HG03432 (cell line): ENCODE data around the gene PRM3.

Source experiments
- ATAC-seq: cut with Tn5 transposase; IDR thresholded peaks from one replicate; pipeline ENCODE4 v1.9.1; 2021; ENCODE audit warnings: mild to moderate bottlenecking, moderate library complexity; ENCODE audit not compliant: unreplicated experiment

Gene PRM3

GRCh38 chr16:11283820-11284248 is 10.4 kb upstream of the PRM3 start:
- no peak for ATAC-seq

DNA sequence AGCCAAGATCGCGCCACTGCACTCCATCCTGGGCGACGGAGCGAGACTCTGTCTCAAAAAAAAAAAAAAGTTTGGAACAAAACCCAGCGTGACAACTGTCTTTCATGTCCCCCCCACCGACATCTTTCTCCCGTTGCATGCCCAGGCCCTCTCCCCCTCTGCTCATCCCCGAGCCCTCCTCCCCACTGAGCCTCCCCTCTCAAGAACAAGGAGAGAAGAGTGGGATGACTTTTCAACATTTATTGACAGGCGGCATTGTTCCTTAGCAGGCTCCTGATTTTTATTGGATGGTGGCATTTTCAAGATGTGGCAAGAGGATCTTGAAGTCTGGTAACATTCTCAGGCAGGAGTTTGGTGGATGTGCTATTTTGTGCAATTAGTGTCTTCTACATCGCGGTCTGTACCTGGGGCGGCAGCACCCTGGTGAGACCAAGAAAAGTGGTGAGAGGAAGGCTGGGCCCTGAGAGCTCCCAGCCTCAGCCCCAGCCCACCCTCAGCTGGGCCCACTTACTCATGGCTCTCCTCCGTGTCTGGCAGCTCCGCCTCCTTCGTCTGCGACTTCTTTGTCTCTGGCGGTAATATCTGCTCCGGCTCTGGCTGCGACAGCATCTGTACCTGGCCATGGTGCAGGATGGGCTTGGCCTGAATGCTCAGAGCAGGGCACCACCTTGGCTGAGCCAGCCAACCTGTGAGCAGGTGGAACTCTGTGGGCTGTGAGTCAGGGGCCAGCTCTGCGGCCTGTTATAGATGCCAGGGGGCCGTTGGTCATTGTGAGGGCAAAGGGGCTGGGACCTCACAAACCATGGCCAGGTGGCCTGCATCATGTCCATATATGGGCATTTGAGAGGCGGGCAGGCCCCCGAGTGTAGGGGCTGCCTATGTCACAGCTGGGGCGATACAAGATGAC is 7.4 kb upstream of the PRM3 start, which contains the start of gene PRM1:
Gene PRM1, minus strand, starts transcription at position 715 of the 907 bp plus-strand sequence. Its CDS starts 92 bp downstream, at position 623.
- no peak for ATAC-seq

DNA sequence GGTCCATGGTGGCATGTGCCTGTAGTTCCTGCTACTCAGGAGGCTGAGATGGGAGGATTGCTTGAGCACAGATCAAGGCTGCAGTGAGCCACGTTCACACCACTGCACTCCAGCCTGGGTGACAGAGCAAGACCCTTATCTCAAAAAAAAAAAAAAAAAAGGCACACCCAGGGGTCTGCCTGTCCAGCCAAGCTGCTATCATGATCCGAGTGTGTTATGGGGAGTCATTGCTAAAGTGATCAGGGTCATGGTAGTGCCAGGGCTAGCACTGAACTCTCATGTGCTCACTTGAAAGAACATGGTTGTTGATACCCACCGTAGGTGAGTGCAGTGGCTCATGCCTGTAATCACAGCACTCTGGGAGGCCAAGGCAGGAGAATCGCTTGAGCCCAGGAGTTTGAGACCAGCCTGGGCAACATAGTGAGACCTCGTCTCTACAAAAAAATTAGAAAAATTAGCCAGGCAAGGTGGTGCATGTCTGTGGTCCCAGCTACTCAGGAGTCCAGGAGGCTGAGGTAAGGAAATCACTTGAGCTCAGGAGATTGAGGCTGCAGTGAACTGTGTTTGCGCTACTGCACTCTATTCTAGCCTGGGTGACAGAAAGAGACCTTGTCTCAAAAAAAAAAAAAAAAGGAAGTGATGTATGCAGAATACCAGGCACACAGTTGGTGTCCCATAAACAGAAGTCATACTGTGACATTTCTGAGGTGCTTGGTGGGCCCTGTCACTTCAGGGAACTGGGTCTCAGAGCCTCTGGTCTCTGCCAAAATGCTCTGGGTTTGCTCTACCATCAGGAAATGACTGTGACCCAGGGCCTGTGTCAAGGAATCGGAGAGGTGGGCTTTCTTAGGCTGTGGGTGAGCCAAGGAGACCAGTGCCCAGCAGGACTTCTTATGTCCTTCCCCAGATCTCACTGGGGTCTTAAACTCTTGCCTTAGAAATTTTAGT is 5.5 kb upstream of the PRM3 start:
- ATAC-seq, result no peak

DNA sequence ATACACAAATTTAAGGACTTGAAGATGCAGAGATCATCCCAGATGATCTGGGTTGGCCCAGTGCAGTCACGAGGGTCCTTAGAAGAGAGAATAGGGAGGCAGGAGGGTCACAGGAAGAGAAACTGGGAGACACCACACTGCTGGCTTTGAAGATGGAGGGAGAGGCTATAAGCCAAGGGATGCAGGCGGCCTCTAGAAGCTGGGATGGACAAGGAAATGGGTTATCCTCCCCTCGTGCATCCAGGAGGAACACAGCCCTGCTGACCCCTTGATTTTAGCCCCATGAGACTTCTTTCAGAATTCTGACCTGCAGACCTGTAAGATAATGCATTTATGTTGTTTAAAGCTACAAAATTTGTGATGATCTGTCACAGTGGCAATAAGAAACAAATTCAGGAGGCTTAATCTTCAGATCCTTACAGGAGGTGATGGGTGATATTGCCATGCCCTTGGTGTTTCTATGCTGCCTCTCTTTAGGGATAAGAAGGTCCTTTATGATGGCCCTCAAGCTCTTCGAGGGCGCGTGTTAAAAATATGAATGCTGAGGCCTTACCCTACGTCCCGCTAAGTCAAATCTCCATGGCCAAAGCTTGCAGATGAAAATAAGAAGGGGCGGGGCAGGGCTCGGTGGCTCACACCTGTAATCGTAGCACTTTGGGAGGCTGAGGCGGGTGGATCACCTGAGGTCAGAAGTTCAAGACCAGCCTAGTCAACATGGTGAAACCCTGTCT is 4.3 kb upstream of the PRM3 start:
- no peak for ATAC-seq

DNA sequence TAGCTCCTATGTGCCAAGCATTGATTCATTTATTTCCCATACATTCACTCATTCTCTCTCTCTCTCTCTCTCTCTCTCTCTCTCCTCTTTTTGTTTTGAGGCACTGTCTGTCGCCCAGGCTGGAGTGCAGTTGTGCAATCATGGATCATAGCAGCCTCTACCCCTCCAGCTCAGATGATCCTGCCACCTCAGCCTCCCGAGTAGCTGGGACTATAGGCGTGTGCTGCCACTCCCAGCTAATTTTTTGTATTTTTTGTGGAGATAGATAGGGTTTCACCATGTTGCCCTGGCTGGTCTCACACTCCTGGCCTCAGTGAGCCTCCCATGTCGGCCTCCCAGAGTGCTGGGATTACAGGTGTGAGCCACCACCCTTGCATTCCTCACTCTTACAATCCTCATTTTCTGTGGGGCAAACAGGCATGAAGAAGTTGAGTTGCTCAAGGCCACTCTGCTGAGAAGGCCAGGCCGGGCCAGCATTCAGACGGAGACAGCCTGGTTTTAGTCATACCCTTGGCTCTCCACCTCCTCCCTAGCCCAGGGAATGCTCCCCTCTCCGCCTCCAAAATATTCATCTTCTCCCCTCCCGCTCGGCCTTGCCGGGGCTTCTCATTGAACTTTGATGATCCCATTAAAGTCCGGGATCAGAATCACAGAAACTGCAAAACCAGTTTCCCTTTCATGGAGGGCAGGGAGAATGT is 3.6 kb upstream of the PRM3 start:
- no peak for ATAC-seq

- no peak for ATAC-seq
Observed at GRCh38 chr16:11276143-11276895, 2.9 kb upstream of the PRM3 start, which contains the start of gene PRM2. Gene PRM2, minus strand, starts transcription at chr16:11276480. Its CDS starts 110 bp downstream, at chr16:11276370.

GRCh38 chr16:11274964-11275363 is 1.5 kb upstream of the PRM3 start:
- ATAC-seq, result no peak

DNA sequence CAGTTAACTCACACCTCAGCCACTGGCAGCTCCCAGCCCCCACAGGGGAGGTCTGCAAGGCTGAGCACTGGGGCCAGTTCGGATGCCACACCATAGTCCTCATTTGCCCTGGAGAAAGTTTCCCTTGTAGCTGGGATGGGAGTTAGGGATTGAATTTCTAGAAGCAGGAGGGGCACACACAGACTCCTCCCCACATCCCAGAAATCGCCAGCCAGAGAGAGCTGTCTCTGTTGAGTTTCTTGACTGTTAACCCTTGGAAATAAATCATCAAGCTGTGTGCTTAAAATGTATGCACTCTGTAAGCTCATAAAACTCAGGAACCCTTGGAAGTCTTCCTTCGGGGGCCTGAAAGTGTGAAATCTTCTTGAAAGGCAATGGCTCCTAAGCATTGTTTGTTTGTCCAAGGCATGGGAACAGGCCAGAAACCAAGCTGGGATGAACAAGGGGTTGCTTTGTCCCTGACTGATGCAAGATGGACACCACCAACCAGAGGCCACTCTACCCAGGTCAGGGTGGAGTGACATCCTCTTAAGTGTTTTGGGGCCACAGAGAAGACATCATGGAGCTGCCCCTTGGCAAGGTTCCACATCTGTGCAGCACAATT is 394 bp upstream of the PRM3 start:
- ATAC-seq, result no peak

GRCh38 chr16:11272484-11272883 is 945 bp downstream of the PRM3 start:
- ATAC-seq, result no peak

GRCh38 chr16:11271610-11272009 is 1.8 kb downstream of the PRM3 start:
- ATAC-seq, result no peak

GRCh38 chr16:11270602-11271162 is 2.7 kb downstream of the PRM3 start:
- no peak for ATAC-seq

- ATAC-seq, result no peak
Observed at GRCh38 chr16:11268921-11269375, 4.5 kb downstream of the PRM3 start, which contains the start of gene TNP2. Gene TNP2, minus strand, starts transcription at chr16:11269325. Its CDS starts 63 bp downstream, at chr16:11269262.

GRCh38 chr16:11265124-11265523 is 8.3 kb downstream of the PRM3 start:
- ATAC-seq, result no peak

- ATAC-seq, result no peak
Observed at GRCh38 chr16:11264155-11264832, 9.1 kb downstream of the PRM3 start.

GRCh38 chr16:11263737-11264136 is 9.7 kb downstream of the PRM3 start:
- no peak for ATAC-seq

DNA sequence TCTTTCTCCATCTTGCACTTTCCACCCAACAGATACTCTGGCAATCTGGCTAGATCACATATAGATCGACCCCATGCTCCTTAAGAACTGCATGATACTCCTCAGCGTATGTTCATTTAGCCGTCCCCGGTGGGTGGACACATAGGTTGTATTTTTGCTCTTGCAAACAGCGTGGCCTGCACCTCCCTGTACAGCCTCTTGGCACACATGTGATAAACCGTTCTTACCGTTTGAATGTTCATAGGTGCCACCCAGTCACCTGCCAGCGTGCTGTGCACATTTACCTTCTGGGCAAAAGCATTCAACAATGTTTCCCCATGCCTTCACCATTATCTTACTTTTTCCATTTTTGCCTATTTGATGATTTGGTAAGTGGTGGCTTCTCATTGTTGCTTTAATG is 10.5 kb downstream of the PRM3 start:
- ATAC-seq, result no peak

- no peak for ATAC-seq
Observed at GRCh38 chr16:11260596-11260966, 12.8 kb downstream of the PRM3 start.
